ENCODE results near the gene HNRNPDL. TPM values are rescaled to one million over a fixed set of nuclear protein-coding genes. Genes with fewer than 3 reads are reported as not detected.

HNRNPDL gene
- polyA plus RNA-seq, 1 donor from 2014 or later: 1,146 TPM

DNA sequence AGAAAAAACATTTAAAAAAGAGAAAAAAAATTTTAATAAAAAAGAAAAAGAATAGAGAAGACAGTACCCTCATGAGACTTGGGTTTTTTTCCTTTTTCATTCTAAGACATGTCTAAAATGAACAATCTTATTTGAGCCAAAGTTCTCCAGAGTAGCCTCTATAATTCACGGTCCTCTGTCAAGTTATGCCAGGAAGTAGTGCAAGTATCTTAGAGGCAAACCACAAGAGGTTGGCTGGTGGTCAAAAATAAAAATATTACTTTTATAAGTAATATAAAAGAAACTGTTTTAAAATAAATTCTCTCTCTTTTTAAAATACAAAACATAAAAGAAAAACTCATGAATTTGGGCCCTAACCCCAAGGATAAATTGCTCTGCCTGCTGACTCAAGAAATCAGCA is 26.5 kb downstream of the HNRNPDL start:
- no peak overlapping the region for H3K27ac ChIP-seq (ENCODE audit: low read length)
- no peak overlapping the region for H3K4me2 ChIP-seq (ENCODE audit: low read length)
- H3K4me3 ChIP-seq (ENCODE audit: low read length): no peak overlapping the region
- H3K27me3 ChIP-seq (ENCODE audit: insufficient read depth, low read depth, low read length): no peaks in the 10 kb centered on the region
- H2AFZ ChIP-seq (ENCODE audit: low read depth, low read length): no peak overlapping the region
- no peaks in the 10 kb centered on the region for H3K9me3 ChIP-seq (ENCODE audit: low read length)
- no peaks in the 10 kb centered on the region for H3F3A ChIP-seq (ENCODE audit: insufficient read depth, low read length, poor library complexity, severe bottlenecking)
- no peaks in the 10 kb centered on the region for H3K36me3 ChIP-seq (ENCODE audit: insufficient read depth, low read length)
- no peaks in the 10 kb centered on the region for H4K20me1 ChIP-seq (ENCODE audit: insufficient read depth)
- H3K9me2 ChIP-seq (ENCODE audit: insufficient read depth, low read length): no peaks in the 10 kb centered on the region
- no peaks in the 10 kb centered on the region for H3K79me2 ChIP-seq (replicated peaks; ENCODE audit: insufficient read depth, low read length)
- no peak overlapping the region for H3K9ac ChIP-seq (ENCODE audit: low read length)
- no peak for TF ChIP-seq RAD21 (conservative IDR thresholded peaks at IDR 0.05)
- TF ChIP-seq EZH2 (IDR thresholded peaks at IDR 0.05; ENCODE audit: borderline replicate concordance, insufficient read depth, low read length, poor library complexity, severe bottlenecking): no peak
- no peak for TF ChIP-seq POLR2AphosphoS5 (IDR thresholded peaks at IDR 0.05)
- TF ChIP-seq CTCF (IDR thresholded peaks at IDR 0.05; ENCODE audit: poor library complexity, severe bottlenecking): no peak
- no peak for TF ChIP-seq EP300 (conservative IDR thresholded peaks at IDR 0.05; ENCODE audit: poor library complexity, severe bottlenecking)
- TF ChIP-seq SMC3 (conservative IDR thresholded peaks at IDR 0.05; ENCODE audit: poor library complexity): no peak
- TF ChIP-seq, protein P1, sequence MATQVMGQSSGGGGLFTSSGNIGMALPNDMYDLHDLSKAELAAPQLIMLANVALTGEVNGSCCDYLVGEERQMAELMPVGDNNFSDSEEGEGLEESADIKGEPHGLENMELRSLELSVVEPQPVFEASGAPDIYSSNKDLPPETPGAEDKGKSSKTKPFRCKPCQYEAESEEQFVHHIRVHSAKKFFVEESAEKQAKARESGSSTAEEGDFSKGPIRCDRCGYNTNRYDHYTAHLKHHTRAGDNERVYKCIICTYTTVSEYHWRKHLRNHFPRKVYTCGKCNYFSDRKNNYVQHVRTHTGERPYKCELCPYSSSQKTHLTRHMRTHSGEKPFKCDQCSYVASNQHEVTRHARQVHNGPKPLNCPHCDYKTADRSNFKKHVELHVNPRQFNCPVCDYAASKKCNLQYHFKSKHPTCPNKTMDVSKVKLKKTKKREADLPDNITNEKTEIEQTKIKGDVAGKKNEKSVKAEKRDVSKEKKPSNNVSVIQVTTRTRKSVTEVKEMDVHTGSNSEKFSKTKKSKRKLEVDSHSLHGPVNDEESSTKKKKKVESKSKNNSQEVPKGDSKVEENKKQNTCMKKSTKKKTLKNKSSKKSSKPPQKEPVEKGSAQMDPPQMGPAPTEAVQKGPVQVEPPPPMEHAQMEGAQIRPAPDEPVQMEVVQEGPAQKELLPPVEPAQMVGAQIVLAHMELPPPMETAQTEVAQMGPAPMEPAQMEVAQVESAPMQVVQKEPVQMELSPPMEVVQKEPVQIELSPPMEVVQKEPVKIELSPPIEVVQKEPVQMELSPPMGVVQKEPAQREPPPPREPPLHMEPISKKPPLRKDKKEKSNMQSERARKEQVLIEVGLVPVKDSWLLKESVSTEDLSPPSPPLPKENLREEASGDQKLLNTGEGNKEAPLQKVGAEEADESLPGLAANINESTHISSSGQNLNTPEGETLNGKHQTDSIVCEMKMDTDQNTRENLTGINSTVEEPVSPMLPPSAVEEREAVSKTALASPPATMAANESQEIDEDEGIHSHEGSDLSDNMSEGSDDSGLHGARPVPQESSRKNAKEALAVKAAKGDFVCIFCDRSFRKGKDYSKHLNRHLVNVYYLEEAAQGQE (IDR thresholded peaks at IDR 0.05; ENCODE audit: borderline replicate concordance): no peak
- no peak for TF ChIP-seq TAF1 (IDR thresholded peaks at IDR 0.05; ENCODE audit: low read depth)
- TF ChIP-seq MXI1 (conservative IDR thresholded peaks at IDR 0.05; ENCODE audit: poor library complexity, severe bottlenecking): no peak

- no peak overlapping the region for H2AFZ ChIP-seq (ENCODE audit: low read depth, low read length)
- TF ChIP-seq, protein P1 (IDR thresholded peaks at IDR 0.05; ENCODE audit: borderline replicate concordance): no peak
- TF ChIP-seq CTCF (IDR thresholded peaks at IDR 0.05; ENCODE audit: poor library complexity, severe bottlenecking) (no peak), RAD21 (conservative IDR thresholded peaks at IDR 0.05) (no peak), SMC3 (conservative IDR thresholded peaks at IDR 0.05; ENCODE audit: poor library complexity) (no peak), EZH2 (IDR thresholded peaks at IDR 0.05; ENCODE audit: borderline replicate concordance, insufficient read depth, low read length, poor library complexity, severe bottlenecking) (no peak), MXI1 (conservative IDR thresholded peaks at IDR 0.05; ENCODE audit: poor library complexity, severe bottlenecking) (no peak), POLR2AphosphoS5 (IDR thresholded peaks at IDR 0.05) (no peak), EP300 (conservative IDR thresholded peaks at IDR 0.05; ENCODE audit: poor library complexity, severe bottlenecking) (no peak), TAF1 (IDR thresholded peaks at IDR 0.05; ENCODE audit: low read depth) (no peak)
Observed at GRCh38 chr4:82402196-82402775, 28.0 kb downstream of the HNRNPDL start.

More at GRCh38 chr4:82402196-82402775, 28.0 kb downstream of the HNRNPDL start:
- H3K9ac ChIP-seq (ENCODE audit: low read length): no peak overlapping the region
- no peaks in the 10 kb centered on the region for H3F3A ChIP-seq (ENCODE audit: insufficient read depth, low read length, poor library complexity, severe bottlenecking)
- no peak overlapping the region for H3K4me3 ChIP-seq (ENCODE audit: low read length)
- no peaks in the 10 kb centered on the region for H3K27me3 ChIP-seq (ENCODE audit: insufficient read depth, low read depth, low read length)
- no peaks in the 10 kb centered on the region for H3K79me2 ChIP-seq (replicated peaks; ENCODE audit: insufficient read depth, low read length)
- H3K9me2 ChIP-seq (ENCODE audit: insufficient read depth, low read length): no peaks in the 10 kb centered on the region
- H3K4me2 ChIP-seq (ENCODE audit: low read length): no peak overlapping the region
- H3K9me3 ChIP-seq (ENCODE audit: low read length): no peaks in the 10 kb centered on the region
- no peaks in the 10 kb centered on the region for H4K20me1 ChIP-seq (ENCODE audit: insufficient read depth)
- H3K27ac ChIP-seq (ENCODE audit: low read length): no peak overlapping the region
- H3K36me3 ChIP-seq (ENCODE audit: insufficient read depth, low read length): no peaks in the 10 kb centered on the region

All from neural cell (in vitro differentiated cells).